H1 (cell line): ENCODE measurements around the gene RAB3GAP2. TPM values are rescaled to one million over a fixed set of nuclear protein-coding genes. Genes with fewer than 3 reads are reported as not detected.

Experiments used
- ATF2 ChIP-seq: IDR thresholded peaks from 2 replicates; pipeline ENCODE4 v1.6.1; 2012; ENCODE audit warnings: low read length, inconsistent platforms
- CEBPB ChIP-seq: IDR thresholded peaks from 2 replicates; pipeline ENCODE4 v1.6.1; 2012; ENCODE audit warnings: low read depth, low read length
- CHD7 ChIP-seq: fragments of 300-600 bp; sonication (generic); IDR thresholded peaks from 2 replicates; pipeline ENCODE4 v1.7.1; 2012; ENCODE audit warnings: low read length, moderate library complexity, mild to moderate bottlenecking, inconsistent platforms; ENCODE audit not compliant: insufficient replicate concordance
- EP300 ChIP-seq, 2 experiments: IDR thresholded peaks; 1 replicate in 1 of 2; 2 replicates in 1 of 2; pipeline ENCODE4 v1.6.1; 2011 to 2012; ENCODE audit warnings: low read depth in 2 of 2, low read length in 2 of 2, mild to moderate bottlenecking in 2 of 2, borderline replicate concordance in 1 of 2, inconsistent platforms in 1 of 2, moderate library complexity in 1 of 2
- MAFK ChIP-seq: IDR thresholded peaks from 2 replicates; pipeline ENCODE4 v1.6.1; 2012; ENCODE audit warnings: low read depth, mild to moderate bottlenecking, improper control_type of control experiment, low read length
- NRF1 ChIP-seq: IDR thresholded peaks from 2 replicates; pipeline ENCODE4 v1.6.1; 2011; ENCODE audit warnings: mild to moderate bottlenecking, low read depth, low read length, improper control_type of control experiment
- RFX5 ChIP-seq: IDR thresholded peaks from 2 replicates; pipeline ENCODE4 v1.6.1; 2011; ENCODE audit warnings: low read depth, low read length, improper control_type of control experiment, borderline replicate concordance
- RNF2 ChIP-seq: fragments of 200-900, 300-1000 bp; sonication (generic); IDR thresholded peaks from 2 replicates; pipeline ENCODE4 v1.7.1; 2016; ENCODE audit warnings: borderline replicate concordance, low read depth, mild to moderate bottlenecking, antibody characterized with exemption, low read length; ENCODE audit not compliant: poor library complexity, severe bottlenecking; ENCODE audit errors: missing control alignments
- SP2 ChIP-seq: IDR thresholded peaks from 2 replicates; pipeline ENCODE4 v1.6.1; 2012; ENCODE audit warnings: mild to moderate bottlenecking, low read length, inconsistent platforms
- SP4 ChIP-seq: IDR thresholded peaks from 2 replicates; pipeline ENCODE4 v1.6.1; 2012; ENCODE audit warnings: low read length, inconsistent platforms
- polyA plus RNA-seq, 7 experiments: library from polyadenylated mRNA; depleted of rRNA in 3 of 7; stranded (reverse) in 5 of 7; unstranded in 2 of 7; fragments of >200 nt in 5 of 7; fragments of 200-250 nt in 2 of 7; gene quantifications; 1 replicate in 5 of 7; 2 replicates in 1 of 7; 4 replicates in 1 of 7; pipeline versions ENCODE4 v1.2.1 to v1.2.3, GENCODE V29; 2011 to 2013; ENCODE audit warnings: missing spikeins in 2 of 7, mixed read lengths in 2 of 7
- total RNA-seq: library from RNA; stranded (reverse); fragmentation: NEBNext Ultra II Directional; extraction: Animal tissue kit (Norgen Biotek cat#: 25700); gene quantifications from 2 replicates; pipeline ENCODE4 v1.2.1, GENCODE V29; 2021

RAB3GAP2 gene
- total and polyA plus RNA-seq, 2 of the 8 experiments (the other 6 are each of a cell fraction or from before 2014, with no cell fraction given), result 19.7 to 52.7 TPM

GRCh38 chr1:220318673-220319072, 46.4 kb upstream of the RAB3GAP2 start (continued):
- no peak for TF ChIP-seq CHD7
- TF ChIP-seq CEBPB, result no peak
- TF ChIP-seq EP300 (IDR thresholded peaks at IDR 0.05; ENCODE audit: borderline replicate concordance in 1 of 2, low read depth in 2 of 2, low read length in 2 of 2), result no peak
- TF ChIP-seq MAFK, result no peak
- no peak for TF ChIP-seq ATF2
- TF ChIP-seq RFX5, result no peak
- TF ChIP-seq SP2, result no peak
- TF ChIP-seq SP4, result no peak
- no peak for TF ChIP-seq RNF2
- TF ChIP-seq NRF1, result no peak
